GM19372 (cell line): Measurements from ENCODE around the gene MACROD1.

Experiments
- ATAC-seq: cut with Tn5 transposase; IDR thresholded peaks from one replicate; pipeline ENCODE4 v1.9.1; 2021; ENCODE audit warnings: mild to moderate bottlenecking, low read depth, moderate library complexity; ENCODE audit not compliant: unreplicated experiment

Gene MACROD1, protein sequence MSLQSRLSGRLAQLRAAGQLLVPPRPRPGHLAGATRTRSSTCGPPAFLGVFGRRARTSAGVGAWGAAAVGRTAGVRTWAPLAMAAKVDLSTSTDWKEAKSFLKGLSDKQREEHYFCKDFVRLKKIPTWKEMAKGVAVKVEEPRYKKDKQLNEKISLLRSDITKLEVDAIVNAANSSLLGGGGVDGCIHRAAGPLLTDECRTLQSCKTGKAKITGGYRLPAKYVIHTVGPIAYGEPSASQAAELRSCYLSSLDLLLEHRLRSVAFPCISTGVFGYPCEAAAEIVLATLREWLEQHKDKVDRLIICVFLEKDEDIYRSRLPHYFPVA

DNA sequence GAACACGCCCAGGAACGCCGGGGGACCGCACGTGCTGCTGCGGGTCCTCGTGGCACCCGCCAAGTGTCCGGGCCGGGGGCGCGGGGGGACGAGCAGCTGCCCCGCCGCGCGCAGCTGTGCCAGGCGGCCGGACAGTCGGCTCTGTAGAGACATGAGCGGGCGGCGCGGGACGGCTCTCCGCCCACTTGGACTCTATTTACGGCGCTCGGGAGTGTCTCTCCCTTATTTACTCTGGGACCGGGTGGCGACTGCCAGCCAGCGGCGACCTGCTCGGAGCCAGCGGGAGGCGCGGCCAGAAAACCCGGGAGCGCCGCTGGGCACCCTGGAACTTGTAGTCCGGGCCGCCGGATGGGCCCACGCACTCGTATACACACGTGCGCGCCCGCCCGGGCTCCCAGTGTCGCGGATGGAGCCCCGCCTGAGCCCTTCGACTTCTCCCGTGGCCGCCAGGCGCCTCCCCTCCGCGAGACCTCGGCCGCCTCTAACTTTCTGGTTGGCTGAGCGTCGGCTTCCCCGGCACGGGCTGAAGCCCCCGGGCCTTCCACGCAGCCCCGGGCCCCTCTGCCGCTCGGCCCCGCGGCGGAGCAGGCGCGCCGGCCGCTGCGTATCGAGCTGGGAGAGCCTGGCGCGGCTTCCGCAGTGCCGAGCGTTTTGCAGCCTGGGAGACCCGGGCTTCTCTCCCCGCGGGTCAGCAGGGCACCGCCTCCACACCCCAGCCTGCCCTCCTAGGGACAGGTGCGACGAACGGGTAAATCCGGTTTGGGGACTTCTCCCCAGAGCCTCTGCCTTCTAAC is at the start of gene MACROD1:
MACROD1 (minus strand) TSS at position 272 of the 794 bp plus-strand sequence; CDS start at position 153, 119 bp downstream.
- ATAC-seq, result peak; percentile 73

DNA sequence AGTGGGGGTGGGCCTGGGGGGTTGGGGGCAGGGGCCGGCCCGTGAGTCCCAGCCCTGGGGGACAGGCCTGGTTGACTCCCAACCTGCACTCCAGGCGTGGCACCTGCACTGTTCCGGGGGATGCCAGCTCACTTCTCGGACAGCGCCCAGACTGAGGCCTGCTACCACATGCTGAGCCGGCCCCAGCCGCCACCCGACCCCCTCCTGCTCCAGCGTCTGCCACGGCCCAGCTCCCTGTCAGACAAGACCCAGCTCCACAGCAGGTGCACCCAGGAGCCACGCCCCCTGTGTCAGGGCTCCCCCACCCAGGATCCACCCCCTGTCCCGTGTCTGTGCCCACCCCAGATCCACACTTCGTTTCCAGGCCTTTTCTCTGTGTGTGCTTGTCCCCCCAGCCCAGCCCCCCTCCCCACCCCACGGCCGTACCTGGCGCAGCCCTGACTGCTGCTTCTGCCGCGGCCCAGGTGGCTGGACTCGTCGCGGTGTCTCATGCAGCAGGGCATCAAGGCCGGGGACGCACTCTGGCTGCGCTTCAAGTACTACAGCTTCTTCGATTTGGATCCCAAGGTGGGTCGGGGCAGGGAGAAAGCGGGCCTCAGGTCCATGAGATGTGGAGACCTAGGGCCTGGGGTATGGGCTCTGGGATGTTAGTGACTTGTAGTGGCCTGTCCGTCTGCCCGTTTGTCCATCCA is 45.4 kb upstream of the MACROD1 start:
- no peak for ATAC-seq

DNA sequence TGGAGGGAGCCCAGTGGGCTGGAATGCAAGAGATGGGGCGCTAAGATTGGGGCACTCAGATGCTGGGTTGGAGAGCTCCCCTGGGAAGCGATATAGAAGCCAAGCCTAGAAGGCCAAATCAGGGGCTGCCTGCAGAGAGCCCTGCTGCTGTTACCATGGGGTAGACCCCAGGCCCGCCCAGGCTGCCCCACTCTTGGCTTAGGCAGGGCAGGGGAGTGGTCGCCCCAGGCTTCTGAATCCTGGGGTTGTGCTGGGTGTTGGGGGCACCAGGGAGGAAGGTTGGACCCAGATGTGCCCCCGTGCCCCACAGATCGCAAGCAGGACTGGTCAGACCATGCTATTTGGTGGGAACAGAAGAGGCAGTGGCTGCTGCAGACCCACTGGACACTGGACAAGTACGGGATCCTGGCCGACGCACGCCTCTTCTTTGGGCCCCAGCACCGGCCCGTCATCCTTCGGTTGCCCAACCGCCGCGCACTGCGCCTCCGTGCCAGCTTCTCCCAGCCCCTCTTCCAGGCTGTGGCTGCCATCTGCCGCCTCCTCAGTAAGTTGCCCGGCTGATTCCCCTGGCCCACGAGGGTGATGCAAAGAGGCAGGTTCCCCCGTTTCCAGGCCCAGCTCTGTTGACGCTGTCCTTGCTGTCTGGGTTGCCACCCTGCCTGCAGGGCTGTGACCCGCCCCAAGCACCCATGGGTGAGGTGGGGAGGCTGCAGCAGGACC is 44.5 kb upstream of the MACROD1 start:
- ATAC-seq, result no peak

DNA sequence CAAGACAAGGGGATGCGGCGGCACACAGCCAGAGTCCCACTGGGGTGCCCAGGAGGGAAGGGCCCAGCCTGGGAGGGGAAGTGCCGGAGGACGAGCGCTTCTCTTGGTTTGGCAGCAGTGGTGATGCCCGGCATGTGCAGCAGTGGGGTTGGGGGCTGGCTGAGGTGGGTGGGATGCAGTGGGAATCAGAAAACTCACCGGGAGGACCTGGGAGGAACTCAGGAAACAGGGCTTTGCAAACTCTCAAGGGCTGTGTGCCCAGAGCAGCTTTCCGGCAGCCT is 43.6 kb upstream of the MACROD1 start:
- no peak for ATAC-seq

DNA sequence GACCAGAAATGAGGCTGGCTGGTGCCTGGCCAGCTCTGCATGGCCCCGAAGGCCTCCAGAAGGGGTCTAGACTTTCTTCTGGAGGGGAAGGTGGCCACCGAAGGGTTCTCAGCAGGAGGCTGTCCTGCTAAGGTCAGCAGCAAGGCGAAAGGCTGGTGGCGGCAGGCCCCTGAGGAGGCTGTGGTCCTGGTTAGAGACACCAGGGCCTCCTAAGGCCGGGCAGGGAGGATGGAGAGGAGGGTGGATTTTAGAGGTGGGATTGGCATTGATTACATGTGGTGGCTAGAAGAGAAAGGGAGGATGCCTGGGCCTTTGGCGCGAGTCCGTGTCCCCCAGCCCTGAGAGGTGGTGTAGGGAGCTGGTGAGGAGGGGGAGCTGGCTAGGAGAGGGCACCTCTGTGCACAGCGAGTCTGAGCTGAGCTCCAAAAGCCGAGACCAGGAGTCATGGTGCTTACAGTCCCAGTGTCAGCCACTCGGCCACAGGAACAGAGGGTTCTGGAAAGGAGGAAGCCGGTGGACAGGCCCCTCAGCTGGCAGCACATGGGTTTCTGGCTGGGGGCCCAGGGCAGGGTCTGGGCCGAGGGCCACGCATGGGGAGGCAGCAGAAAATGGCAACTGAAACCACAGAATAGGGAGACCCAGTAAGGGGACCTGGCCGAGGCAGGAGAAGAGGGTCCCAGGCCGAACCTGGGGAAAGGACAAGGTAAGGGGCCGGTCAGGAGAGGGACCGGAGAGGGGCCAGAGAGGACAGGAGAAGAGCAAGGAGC is 43.1 kb upstream of the MACROD1 start:
- ATAC-seq, result no peak

DNA sequence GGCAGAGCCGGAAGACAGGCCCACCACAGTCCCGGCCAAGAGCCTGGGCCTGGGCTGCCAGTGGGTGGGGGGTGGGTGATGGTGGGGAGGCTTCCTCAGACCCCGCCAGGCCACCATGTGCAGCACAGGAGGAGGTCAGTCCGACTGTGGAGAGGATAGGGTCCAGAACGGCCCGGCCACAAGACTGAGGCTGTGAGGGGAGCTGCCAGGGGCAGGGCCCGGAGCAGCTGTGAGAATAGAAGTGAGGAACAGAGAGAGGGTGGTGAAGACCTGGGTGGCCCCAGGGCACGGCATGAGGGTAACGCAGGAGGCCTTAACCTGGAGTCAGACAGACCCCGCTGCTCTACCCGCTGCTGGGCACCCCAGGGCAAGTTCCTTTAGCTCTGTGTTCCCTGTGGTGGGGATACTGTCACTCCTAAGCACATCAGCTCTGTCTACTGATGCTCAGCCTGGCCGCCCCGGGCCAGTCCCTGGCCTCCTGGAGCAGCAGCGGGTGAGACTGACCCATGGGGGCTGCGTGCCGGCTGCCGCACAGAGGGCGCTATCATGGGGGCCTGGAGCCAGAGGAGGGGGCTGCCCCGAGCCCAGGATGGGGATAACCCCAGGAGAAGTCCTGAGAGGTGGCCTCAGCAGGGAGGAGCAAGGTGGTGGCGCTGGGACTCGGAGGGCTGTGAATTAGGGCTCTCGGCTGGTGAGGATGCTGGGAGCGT is 42.3 kb upstream of the MACROD1 start:
- ATAC-seq, result no peak

DNA sequence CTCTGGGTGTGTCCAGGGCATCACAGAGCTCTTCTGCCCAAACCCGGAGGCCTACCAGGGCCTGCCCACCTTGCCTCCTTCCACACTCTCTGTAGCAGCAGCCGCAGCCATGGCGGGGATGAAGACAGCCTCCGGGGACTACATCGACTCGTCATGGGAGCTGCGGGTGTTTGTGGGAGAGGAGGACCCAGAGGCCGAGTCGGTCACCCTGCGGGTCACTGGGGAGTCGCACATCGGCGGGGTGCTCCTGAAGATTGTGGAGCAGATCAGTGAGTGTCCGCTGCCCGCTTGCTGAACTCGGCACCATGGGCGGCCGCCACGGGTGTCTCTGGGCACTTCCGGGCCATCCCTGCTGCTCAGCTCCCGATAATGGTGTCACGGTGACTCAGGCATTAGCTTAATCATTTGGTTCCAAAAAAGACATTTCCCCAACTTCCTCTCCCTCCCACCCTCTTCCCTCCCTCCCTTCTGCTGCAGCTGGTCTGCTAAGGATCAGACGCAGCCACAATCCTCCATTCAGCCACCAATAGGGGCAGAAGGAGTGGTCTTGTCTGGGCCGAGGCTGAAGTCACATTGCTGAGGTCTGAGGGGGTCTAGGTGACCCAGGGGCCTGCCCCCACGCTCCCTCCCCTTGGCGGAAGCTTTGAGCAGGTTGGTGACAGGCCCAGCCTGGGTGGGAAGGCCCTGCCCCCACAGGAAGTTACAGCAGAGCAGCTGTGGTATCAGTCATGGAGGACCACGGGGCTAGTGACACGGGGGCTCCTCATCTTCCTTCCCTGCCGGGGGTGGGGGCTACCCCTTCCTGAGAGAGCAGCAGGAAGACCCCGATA is 41.6 kb upstream of the MACROD1 start:
- no peak for ATAC-seq

DNA sequence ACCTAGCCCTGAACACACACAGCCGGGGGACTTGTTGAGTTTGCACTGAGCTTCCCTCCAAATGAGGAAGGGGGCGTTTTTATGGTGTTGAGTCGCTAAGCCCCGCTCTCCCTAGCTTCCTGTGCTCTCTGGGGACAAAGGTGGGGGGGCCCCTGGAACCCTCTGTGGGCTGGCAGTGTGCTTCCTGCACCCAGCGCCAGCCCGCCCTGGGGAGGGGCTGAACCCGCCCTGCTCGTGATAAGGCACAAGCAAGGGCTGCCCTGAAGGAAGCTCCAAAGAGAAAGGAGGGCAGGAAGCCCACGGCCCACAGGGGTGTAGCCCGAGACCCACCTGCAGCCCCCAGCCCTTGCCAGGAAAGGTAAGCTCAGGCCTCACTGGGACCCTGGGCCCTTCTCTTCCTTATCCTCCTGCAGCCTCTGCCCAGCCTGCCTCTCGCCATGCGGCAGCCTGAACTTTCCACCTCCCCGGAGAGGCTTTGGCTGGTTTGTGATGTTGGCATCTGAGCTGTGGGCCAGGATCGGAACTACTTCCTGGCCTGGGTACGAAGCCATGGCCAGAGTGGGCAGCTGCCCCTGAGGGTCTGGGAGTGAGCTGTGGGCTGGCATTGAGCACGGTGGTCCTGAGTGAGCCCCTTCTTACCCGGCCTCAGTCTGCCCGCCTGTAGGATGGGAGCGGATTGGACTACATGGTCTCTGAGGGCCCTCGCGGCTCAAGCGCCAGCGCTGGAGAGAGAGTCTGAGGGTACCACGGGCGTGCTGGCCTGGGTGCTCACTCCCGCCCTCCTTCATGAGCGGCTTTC is 40.7 kb upstream of the MACROD1 start, which contains the start of gene FERMT3:
FERMT3 (plus strand) TSS at position 265 of the 799 bp plus-strand sequence. CDS start 644 bp downstream, outside the sequence.
- ATAC-seq, result peak; percentile 44

DNA sequence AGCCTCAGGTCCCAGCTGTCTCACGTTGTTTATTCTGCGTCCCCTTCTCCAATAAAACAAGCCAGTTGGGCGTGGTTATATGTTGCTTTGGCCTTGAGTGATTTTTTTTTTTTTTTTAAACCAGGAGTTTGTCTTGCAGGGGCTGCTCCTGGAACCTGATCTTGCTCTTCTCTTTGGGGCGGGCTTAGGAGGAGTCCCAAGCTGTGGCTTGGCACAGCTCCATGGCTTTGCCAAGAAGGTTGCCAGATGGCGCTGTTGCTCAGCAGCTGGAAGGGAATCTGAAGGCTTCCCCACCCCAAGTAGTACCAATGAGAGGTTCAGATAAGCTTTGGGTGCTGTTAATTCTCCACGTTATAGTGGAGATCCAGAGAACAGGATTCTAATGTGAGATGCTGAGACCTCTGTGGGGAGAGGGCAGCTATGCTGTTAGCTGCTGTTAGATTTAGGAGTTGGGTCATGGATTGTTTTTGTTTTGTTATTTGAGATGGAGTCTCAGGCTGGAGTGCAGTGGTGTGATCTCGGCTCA is 38.6 kb upstream of the MACROD1 start:
- ATAC-seq, result no peak

DNA sequence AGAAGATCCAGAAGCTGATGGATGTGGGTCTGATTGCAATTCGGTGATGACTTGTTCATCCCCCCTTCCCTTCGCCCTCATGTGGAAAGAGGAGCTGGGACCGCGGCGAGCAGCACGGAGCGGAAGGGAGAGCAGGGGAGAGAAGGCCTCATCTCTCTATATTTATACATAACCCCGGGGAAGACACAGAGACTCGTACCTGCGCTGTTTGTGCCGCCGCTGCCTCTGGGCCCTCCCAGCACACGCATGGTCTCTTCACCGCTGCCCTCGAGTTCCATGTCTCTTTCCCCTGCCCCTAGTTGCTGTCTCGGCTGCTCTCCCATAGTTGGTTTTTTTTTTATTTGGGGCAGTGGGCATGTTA is 38.1 kb upstream of the MACROD1 start:
- ATAC-seq, result no peak

DNA sequence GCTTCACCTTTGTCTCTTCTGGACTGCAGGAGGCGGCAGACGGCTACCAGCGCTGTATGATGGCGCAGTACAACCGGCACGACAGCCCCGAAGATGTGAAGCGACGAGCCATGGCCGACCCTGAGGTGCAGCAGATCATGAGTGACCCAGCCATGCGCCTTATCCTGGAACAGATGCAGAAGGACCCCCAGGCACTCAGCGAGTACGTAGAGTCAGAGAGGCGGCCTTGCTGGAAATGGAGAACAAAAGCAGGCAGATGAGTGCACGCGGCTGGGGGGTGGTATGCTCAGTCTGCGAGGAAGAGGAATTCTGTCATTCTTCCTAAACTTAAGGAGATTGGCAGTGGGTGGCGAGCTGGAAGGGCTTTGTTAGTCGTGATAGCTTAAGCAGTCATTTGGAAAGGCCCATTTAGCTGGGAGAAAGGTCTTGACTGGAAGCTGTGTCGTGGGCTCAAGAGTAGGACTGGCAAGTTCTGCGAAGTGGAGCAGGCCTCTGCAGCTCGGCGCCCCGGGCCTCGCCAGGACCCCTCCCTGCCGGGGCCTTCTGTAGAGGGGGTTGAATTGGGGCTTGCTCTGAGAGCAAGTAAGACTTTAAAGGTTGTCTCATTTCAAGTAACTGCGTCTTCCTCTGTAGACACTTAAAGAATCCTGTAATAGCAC is 37.6 kb upstream of the MACROD1 start:
- ATAC-seq, result no peak

DNA sequence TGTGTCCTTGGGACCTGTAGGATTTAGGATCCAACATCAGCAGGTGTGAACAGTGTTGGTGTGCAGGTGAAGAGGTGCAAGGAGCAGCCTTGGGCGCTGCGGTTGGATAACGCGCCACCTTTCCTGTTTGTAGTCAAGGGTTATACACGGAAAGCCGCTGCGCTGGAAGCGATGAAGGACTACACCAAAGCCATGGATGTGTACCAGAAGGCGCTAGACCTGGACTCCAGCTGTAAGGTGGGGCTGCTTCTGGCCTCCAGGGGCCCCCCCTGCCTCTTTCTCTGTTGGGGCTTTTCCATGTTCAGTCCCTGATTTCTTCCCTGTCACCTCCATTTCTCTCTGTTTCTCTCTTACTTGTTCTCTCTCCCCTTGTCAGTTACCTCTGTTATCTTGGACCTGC is 37.1 kb upstream of the MACROD1 start:
- ATAC-seq, result no peak

DNA sequence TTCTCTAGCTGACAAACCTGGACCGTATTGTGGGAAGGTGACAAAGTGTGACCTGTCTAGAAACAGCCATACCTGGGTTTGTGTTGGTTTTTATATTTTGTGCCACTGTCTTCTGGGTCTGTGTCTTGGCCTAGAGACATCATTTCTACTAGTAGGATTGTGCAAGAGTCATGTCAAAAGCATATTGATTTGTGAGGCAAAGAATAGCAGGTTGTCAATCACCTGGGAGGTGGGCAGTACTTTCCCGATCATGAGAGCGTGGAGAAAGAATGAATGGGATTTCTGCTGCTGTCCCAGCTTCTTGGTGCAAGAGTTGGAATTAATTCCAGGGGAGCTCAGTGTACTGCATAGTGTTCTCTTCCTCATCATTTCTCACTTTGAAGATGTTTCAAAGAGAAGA is 35.6 kb upstream of the MACROD1 start:
- no peak for ATAC-seq

DNA sequence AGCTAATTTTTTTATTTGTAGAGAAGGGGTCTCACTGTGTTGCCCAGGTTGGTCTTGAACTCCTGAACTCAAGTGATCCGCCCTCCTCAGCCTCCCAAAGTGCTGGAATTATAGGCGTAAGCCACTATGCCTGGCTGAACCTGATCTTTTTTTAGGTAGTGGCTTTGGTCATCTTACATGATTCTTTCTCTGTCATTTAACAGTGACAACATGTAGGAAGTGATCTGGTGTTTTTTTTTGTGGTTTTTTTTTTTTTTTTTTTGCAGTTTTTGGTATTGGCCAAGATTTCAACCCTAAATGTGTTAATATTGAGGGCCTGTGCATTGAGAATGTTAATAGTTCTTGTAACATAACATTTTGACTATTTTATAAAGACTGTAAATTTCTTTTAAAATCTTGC is 32.6 kb upstream of the MACROD1 start:
- no peak for ATAC-seq

DNA sequence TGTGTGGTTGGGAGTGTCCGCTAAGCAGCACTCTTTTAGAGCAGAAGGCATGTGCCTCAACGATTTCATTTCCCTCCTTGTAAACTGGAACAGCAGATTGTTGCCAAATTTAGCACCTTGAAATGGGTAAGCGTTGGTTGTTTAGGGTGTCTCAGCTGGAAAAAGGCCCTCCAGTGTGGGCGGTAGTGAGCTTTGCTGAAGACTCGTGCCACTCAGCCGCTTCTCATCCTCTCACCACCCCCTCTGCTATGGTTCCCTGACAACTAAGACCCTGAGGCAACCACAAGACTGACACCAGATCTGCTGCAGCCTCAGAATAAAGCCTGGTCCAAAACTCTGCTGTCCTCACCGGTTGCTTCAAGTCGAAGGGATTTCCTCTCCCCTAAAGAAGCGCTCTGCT is 30.7 kb upstream of the MACROD1 start:
- no peak for ATAC-seq

DNA sequence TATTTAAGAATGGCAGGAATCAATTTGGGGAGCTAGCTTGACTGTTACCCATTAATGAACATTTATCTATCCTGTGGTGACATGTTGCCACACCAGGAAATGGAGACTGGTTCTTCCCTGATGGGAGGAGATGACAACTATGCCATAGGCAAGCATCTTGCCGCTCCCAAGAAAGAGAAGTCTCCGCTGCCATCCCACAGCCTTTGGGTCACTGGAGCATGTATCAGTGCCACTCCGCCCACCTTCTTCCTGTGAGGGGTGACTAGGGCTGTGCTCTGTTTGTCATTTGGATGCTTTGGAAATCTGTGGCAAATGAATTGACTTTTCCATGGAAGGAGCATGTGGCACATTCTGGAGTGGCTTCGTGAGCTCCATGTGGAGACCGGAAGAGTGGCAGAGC is 26.5 kb upstream of the MACROD1 start:
- ATAC-seq, result no peak

DNA sequence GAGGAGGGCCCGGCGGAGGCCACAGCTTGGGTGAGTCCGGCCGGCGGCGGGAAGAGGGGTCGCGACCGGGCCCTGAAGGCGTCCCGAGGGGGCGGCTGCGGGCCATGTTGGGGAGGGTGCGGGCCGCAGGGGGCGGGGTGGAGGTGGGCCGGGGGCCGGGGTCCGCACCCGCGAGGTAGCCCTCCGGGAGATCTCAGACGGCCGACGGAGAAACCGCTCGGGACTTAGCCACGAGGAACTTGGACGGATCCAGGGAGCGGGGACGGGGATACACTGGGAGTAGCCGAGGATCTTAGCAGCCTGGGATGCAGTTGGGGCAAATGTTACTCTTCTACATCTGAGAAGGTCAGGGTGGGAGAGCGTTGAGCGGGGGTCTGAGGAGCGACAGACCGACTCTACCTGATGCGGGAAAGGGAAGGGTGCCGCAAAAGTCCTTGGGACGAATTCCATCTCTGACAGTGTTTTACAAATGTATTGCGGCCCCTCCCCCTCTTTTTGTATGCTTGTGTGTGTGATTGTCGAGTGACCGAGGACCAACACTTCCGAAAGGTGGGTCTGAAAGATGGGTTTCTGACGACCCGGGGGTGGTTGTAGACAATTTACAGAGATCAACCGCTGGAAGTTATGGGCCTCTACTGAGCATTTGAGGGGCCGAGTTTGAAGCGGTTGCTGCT is 20.7 kb upstream of the MACROD1 start:
- no peak for ATAC-seq
